SK-N-SH treated with all-trans-retinoic acid at 6 μM for 48 hours (cell line): Measurements from ENCODE around the gene BOD1.

Experiments used
- GLIS3 ChIP-seq: fragments of 250-450 bp; sonication (Bioruptor Pico); IDR thresholded peaks from 2 replicates; pipeline ENCODE4 v1.5.0; 2020; ENCODE audit warnings: mild to moderate bottlenecking, moderate library complexity
- OSR1 ChIP-seq: fragments of 250-450 bp; sonication (Bioruptor Pico); IDR thresholded peaks from 2 replicates; pipeline ENCODE4 v1.8.0; 2022; ENCODE audit warnings: moderate library complexity, mild to moderate bottlenecking, inconsistent platforms
- RARB ChIP-seq: fragments of 250-450 bp; sonication (Bioruptor Pico); IDR thresholded peaks from 2 replicates; pipeline ENCODE4 v1.8.0; 2021; ENCODE audit warnings: mild to moderate bottlenecking, moderate library complexity
- TF ChIP-seq, protein P1 (sequence below): fragments of 250-450 bp; sonication (Bioruptor Pico); IDR thresholded peaks from 2 replicates; pipeline ENCODE4 v1.5.1; 2021; ENCODE audit warnings: mild to moderate bottlenecking, moderate library complexity

GRCh38 chr5:173655196-173655797, 38.8 kb upstream of the BOD1 start:
- TF ChIP-seq OSR1 (CRISPR knock-in tag) (no peak), GLIS3 (CRISPR knock-in tag) (no peak), RARB (CRISPR knock-in tag) (no peak)
- TF ChIP-seq, protein P1, sequence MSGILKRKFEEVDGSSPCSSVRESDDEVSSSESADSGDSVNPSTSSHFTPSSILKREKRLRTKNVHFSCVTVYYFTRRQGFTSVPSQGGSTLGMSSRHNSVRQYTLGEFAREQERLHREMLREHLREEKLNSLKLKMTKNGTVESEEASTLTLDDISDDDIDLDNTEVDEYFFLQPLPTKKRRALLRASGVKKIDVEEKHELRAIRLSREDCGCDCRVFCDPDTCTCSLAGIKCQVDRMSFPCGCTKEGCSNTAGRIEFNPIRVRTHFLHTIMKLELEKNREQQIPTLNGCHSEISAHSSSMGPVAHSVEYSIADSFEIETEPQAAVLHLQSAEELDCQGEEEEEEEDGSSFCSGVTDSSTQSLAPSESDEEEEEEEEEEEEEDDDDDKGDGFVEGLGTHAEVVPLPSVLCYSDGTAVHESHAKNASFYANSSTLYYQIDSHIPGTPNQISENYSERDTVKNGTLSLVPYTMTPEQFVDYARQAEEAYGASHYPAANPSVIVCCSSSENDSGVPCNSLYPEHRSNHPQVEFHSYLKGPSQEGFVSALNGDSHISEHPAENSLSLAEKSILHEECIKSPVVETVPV (CRISPR knock-in tag): no peak
